Esophagus squamous epithelium (tissue), 5 donors: Measurements from ENCODE around the gene NRP2. TPM values are rescaled to one million over a fixed set of nuclear protein-coding genes. Genes with fewer than 3 reads are reported as not detected.

Experiments
- DNase-seq: peaks from one replicate; lab custom pipeline; 2025; lab: John Stamatoyannopoulos, UW
- H3K27ac ChIP-seq, 4 donors: fragments of 200-600 bp; sonication (generic); one replicate each; pipeline ENCODE4 v1.5.1; 2016 to 2019; ENCODE audit warnings: mild to moderate bottlenecking in 1 of 4
- H3K27me3 ChIP-seq, 4 donors: fragments of 200-600 bp; sonication (generic); 1 replicate in 3 of 4; 2 replicates in 1 of 4; pipeline versions ENCODE4 v1.5.1 to v1.6.0; 2017 to 2021; ENCODE audit warnings: antibody characterized with exemption in 1 of 4
- H3K36me3 ChIP-seq, 3 donors: fragments of 200-600 bp; sonication (generic); one replicate each; pipeline ENCODE4 v1.5.1; 2016 to 2019
- H3K4me1 ChIP-seq, 3 donors: fragments of 200-600 bp; sonication (generic); one replicate each; pipeline ENCODE4 v1.5.1; 2017 to 2019
- H3K4me3 ChIP-seq, 4 donors: fragments of 200-600 bp; sonication (generic); 1 replicate in 3 of 4; 2 replicates in 1 of 4; pipeline ENCODE4 v1.5.1; 2016 to 2019; ENCODE audit warnings: mild to moderate bottlenecking in 2 of 4, moderate library complexity in 1 of 4
- H3K9me3 ChIP-seq, 3 donors: fragments of 200-600 bp; sonication (generic); one replicate each; pipeline ENCODE4 v1.5.1; 2016 to 2019
- POLR2A ChIP-seq, 4 donors: fragments of 450-650 bp; IDR thresholded peaks; one replicate each; pipeline ENCODE4 v1.6.1; 2017; ENCODE audit warnings: antibody characterized with exemption in 4 of 4, mild to moderate bottlenecking in 4 of 4, moderate library complexity in 3 of 4
- WGBS, 2 donors: methylation state at CpG; one replicate each; pipeline ENCODE4 v1.1.5; 2018; 5-methylcytosine and 5-hydroxymethylcytosine counted together
- intact Hi-C: fragments of 100-400 bp; cut with DNase I; formaldehyde crosslinking; loops from one replicate; pipeline ENCODE4 v1.15.0; 2022
- total RNA-seq, 4 donors: library from RNA; depleted of rRNA; stranded (reverse); fragments of >200 nt; gene quantifications; one replicate each; pipeline ENCODE4 v1.1.0, GENCODE V29; 2016
- TF ChIP-seq, protein P1 (sequence below), 6 experiments: fragments of 450-650 bp in 4 of 6; fragments of 200-600 bp in 2 of 6; sonication (generic) in 2 of 6; IDR thresholded peaks; one replicate each; pipeline ENCODE4 v1.5.1; 2016 to 2019; ENCODE audit warnings: antibody characterized with exemption in 6 of 6, mild to moderate bottlenecking in 4 of 6, moderate library complexity in 4 of 6
- donor health status: DM: yes; HTN: yes; CAD: no.

The NRP2 gene
- total RNA-seq, 4 donors from 2014 or later = 7.1 to 58.6 (median 21.4) TPM

DNA sequence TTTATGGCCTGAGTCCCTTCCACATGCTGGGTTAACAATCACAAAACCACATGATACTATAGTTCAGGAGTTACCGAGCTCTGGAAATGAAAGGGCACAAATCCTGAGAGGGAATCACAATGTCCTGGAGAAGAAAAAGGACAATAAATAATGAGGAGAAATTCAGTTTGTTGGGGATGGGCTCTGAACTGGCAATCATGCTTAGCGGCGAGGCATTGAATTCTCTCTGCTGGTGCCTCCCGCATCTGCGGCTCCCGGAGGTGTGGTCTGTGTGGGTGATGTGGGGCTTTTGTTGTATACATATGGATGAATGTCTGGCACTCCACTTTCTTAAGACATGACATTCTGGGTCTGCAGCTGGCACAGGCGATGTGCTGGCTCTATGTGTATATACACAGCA is 46.1 kb downstream of the NRP2 start:
- WGBS, 2 donors = 85 to 90% methylated on average over 7 of the region's 7 CpGs
- H3K27me3 ChIP-seq = no peaks in the 10 kb centered on the region
- no peak overlapping the region for H3K4me3 ChIP-seq
- no peak for DNase-seq
- H3K27ac ChIP-seq = peak overlapping the region; percentile 6 to 80 (median 56)
- peaks cover 0 to 75% (median 16%) of the 10 kb centered on the region in 3 donors for H3K36me3 ChIP-seq
- H3K9me3 ChIP-seq = no peaks in the 10 kb centered on the region
- peaks cover 0 to 27% (median 13%) of the 10 kb centered on the region in 3 donors for H3K4me1 ChIP-seq
- intact Hi-C loops = no loop called here
- no peak for TF ChIP-seq POLR2A (IDR thresholded peaks at IDR 0.05)
- TF ChIP-seq, protein P1, sequence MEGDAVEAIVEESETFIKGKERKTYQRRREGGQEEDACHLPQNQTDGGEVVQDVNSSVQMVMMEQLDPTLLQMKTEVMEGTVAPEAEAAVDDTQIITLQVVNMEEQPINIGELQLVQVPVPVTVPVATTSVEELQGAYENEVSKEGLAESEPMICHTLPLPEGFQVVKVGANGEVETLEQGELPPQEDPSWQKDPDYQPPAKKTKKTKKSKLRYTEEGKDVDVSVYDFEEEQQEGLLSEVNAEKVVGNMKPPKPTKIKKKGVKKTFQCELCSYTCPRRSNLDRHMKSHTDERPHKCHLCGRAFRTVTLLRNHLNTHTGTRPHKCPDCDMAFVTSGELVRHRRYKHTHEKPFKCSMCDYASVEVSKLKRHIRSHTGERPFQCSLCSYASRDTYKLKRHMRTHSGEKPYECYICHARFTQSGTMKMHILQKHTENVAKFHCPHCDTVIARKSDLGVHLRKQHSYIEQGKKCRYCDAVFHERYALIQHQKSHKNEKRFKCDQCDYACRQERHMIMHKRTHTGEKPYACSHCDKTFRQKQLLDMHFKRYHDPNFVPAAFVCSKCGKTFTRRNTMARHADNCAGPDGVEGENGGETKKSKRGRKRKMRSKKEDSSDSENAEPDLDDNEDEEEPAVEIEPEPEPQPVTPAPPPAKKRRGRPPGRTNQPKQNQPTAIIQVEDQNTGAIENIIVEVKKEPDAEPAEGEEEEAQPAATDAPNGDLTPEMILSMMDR (IDR thresholded peaks at IDR 0.05) = no peak

DNA sequence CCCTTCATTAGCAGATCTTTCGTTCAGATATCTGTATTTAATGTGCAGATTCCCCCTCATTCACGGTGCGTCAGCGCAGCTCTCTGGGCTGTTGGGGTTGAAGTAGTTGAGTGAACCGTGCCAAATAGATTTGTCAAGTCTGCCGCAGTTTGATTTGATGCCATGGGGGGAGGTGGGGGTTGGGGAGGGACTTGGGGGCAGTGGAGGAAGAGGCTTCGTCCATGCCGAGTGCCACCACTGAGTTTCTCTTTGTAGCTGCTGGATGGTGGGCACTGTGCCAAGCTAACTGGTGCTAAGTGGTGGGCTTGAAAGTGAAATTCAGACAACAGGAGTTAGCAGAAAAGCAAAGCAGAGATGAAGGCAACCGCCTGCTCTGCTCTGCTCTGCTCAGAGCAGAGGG is 47.9 kb downstream of the NRP2 start:
- peaks cover 0 to 61% (median 10%) of the 10 kb centered on the region in 3 donors for H3K36me3 ChIP-seq
- H3K27me3 ChIP-seq = no peaks in the 10 kb centered on the region
- 81 to 83% methylated on average over 3 to 9 of the region's 9 CpGs for WGBS, 2 donors
- H3K9me3 ChIP-seq = no peaks in the 10 kb centered on the region
- H3K27ac ChIP-seq = peak overlapping the region; percentile 4 to 84 (median 70)
- intact Hi-C loops = no loop called here
- H3K4me1 ChIP-seq = peaks cover 0 to 40% (median 15%) of the 10 kb centered on the region in 3 donors
- no peak overlapping the region for H3K4me3 ChIP-seq
- no peak for DNase-seq
- TF ChIP-seq, protein P1 (IDR thresholded peaks at IDR 0.05) = no peak
- no peak for TF ChIP-seq POLR2A (IDR thresholded peaks at IDR 0.05)

DNA sequence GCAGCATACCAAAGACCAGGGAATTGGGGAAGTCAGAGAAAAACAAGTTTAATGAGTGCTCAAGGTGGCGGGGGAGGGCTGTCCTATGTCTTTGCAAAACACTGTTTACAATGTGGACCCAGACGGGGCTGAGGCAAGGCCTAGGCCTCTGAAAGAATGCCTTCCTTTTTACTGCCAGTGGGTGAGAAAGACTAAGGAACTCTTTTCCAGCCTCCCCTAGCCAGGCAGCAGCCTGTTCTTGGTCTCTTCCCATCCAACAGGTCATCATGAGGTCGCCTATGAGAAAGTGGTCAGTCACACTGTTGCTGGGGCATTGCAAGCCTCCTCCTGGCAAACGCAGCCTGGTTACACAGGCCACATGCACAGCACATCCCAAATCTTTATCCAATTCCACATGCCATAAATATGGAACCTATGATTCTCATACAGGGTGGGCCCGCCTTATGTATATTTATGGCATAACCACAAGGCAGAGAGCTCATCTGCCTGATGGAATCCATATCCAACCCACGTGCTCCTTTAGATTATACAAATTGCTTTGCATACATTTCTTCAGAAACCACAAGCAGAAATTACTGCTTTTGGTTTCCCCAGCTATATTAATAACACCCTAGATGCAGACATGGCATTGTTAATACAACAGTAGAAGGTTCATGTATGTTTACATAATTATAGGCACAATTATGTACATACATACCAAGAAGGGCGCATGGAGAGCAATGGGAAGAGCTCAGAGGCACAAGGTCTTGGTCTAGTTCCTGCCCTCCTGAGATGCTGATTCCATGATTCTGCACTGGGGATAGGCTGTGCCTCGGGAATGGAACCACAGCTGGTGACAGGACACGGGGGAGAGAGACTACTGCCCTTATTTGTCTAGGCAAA is 48.6 kb downstream of the NRP2 start:
- H3K27ac ChIP-seq = peak overlapping the region; percentile 4 to 84 (median 70)
- peaks cover 0 to 54% (median 6%) of the 10 kb centered on the region in 3 donors for H3K36me3 ChIP-seq
- WGBS, 2 donors = 65 to 86% methylated on average over 8 to 9 of the region's 9 CpGs

DNA sequence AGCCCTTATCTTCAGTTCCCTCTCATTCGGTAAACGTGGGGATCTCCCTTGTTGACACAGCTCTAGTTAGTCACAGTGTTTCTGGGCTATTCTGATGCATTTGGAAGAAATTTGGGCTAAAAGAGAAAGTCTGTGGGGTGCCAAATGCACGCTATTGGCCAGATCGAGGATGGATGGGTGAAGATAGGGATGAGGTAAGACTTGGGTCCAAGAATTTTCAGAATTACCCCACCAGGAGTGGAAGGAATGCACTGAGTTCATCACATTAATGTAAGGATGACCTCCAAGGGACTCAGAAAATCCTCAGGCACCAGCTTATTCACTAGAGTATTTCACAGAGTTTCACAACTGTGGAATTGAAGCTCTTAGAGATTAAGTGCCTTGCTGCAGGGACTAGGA is 49.3 kb downstream of the NRP2 start:
- H3K27ac ChIP-seq = peak overlapping the region in 3 of 4 donors; percentile 61 to 84 (median 80)
- H3K4me1 ChIP-seq = peaks cover 0 to 44% (median 15%) of the 10 kb centered on the region in 3 donors
- no peaks in the 10 kb centered on the region for H3K27me3 ChIP-seq
- TF ChIP-seq POLR2A (IDR thresholded peaks at IDR 0.05) = no peak
- TF ChIP-seq, protein P1 (IDR thresholded peaks at IDR 0.05) = no peak
- no peak for DNase-seq
- no peak overlapping the region for H3K4me3 ChIP-seq
- 72 to 80% methylated on average over 4 of the region's 4 CpGs for WGBS, 2 donors
- intact Hi-C loops = no loop called here
- peaks cover 0 to 47% (median 2%) of the 10 kb centered on the region in 3 donors for H3K36me3 ChIP-seq
- H3K9me3 ChIP-seq = no peaks in the 10 kb centered on the region

More for the DNA sequence above, 48.6 kb downstream of the NRP2 start:
- intact Hi-C loops = no loop called here
- no peak for TF ChIP-seq POLR2A (IDR thresholded peaks at IDR 0.05)
- TF ChIP-seq, protein P1 (IDR thresholded peaks at IDR 0.05) = no peak
- Histone ChIP-seq H3K4me1 (peaks cover 0 to 44% (median 15%) of the 10 kb centered on the region in 3 donors), H3K4me3 (no peak overlapping the region), H3K9me3 (no peaks in the 10 kb centered on the region), H3K27me3 (no peaks in the 10 kb centered on the region)
- no peak for DNase-seq

DNA sequence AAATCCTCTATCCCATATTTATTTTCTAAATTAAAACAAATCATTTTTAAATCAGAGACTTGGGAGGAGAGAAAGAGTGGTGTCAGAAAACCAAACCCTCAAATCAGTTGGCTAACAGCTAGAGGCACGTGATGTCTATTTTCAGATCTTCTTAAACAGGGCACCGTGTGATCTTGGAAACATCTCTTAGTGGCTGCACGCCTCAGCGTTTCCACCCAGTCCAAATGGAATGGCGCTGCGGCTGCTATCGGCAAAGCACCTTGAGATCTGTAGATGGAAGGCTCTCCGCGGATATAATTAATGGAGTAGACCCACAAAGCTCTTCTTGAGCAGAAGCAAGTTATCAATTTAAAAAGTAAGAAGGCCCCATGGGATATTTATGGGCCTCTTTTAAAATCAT is 50.0 kb downstream of the NRP2 start:
- Histone ChIP-seq H3K36me3 (peaks cover 0 to 46% (median 0%) of the 10 kb centered on the region in 3 donors), H3K27me3 (no peaks in the 10 kb centered on the region), H3K9me3 (no peaks in the 10 kb centered on the region), H3K4me1 (peaks cover 0 to 44% (median 15%) of the 10 kb centered on the region in 3 donors), H3K27ac (peak overlapping the region in 3 of 4 donors; percentile 61 to 84 (median 80)), H3K4me3 (no peak overlapping the region)
- no peak for TF ChIP-seq POLR2A (IDR thresholded peaks at IDR 0.05)
- TF ChIP-seq, protein P1 (IDR thresholded peaks at IDR 0.05) = no peak
- 73 to 75% methylated on average over 4 to 9 of the region's 9 CpGs for WGBS, 2 donors
- DNase-seq = no peak
- intact Hi-C loops = no loop called here
